ENCODE data around the gene TMEM217.
A peak's percentile ranks its signal among the peaks of the same experiment; 100 is the strongest.

Gene TMEM217

DNA sequence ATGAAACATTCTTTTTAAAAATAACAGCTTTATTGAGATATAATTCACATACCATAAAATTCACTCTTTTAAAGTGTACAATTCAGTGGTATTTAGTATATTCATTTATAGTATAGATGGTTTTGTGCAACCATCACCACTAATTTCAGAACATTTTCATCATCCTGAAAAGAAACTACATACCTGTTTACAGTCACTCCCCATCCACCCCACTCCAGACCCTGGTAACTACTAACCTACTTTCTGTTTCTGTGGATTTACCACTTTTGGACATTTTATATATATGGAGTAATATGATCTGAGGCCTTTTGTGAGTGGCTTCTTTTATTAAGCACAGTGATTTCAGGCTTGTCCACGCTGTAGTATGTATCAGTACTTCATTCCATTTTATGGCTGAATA is 2.5 kb upstream of the TMEM217 start:
- no peaks in the 10 kb centered on the region for H3K9me2 ChIP-seq (replicated peaks; ENCODE audit: insufficient read depth, low read length)
- no peak overlapping the region for H3K4me3 ChIP-seq (ENCODE audit: insufficient read depth, low read length, poor library complexity, severe bottlenecking)
- H3K36me3 ChIP-seq (ENCODE audit: low read length): no peaks in the 10 kb centered on the region
- H3K79me2 ChIP-seq (ENCODE audit: insufficient read depth, low read length): 0 out of 2 replicates have a peak, but pooled peaks cover 9% of the 10 kb centered on the region
- H3K9me3 ChIP-seq (ENCODE audit: insufficient read depth, low read length): no peaks in the 10 kb centered on the region
- no peak for TF ChIP-seq EZH2phosphoT487 (conservative IDR thresholded peaks at IDR 0.05; ENCODE audit: low read length)
- TF ChIP-seq, protein P1, sequence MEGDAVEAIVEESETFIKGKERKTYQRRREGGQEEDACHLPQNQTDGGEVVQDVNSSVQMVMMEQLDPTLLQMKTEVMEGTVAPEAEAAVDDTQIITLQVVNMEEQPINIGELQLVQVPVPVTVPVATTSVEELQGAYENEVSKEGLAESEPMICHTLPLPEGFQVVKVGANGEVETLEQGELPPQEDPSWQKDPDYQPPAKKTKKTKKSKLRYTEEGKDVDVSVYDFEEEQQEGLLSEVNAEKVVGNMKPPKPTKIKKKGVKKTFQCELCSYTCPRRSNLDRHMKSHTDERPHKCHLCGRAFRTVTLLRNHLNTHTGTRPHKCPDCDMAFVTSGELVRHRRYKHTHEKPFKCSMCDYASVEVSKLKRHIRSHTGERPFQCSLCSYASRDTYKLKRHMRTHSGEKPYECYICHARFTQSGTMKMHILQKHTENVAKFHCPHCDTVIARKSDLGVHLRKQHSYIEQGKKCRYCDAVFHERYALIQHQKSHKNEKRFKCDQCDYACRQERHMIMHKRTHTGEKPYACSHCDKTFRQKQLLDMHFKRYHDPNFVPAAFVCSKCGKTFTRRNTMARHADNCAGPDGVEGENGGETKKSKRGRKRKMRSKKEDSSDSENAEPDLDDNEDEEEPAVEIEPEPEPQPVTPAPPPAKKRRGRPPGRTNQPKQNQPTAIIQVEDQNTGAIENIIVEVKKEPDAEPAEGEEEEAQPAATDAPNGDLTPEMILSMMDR (IDR thresholded peaks at IDR 0.05; ENCODE audit: insufficient read depth, low read length, poor library complexity, severe bottlenecking): no peak
- H3K27ac ChIP-seq (ENCODE audit: low read depth, low read length): no peak overlapping the region
- no peaks in the 10 kb centered on the region for H3K27me3 ChIP-seq (ENCODE audit: low read length)
- H2AFZ ChIP-seq (ENCODE audit: low read depth, low read length, severe bottlenecking): no peak overlapping the region
- 0 out of 2 replicates have a peak, but pooled peaks cover 5% of the 10 kb centered on the region for H4K20me1 ChIP-seq (ENCODE audit: low read depth, low read length)
- H3K4me2 ChIP-seq (ENCODE audit: low read depth, low read length, poor library complexity, severe bottlenecking): no peak overlapping the region
- peaks cover 14% of the 10 kb centered on the region; the same call in 1 of the 2 replicates for H3F3A ChIP-seq (ENCODE audit: insufficient read depth)
- no peak overlapping the region for H3K9ac ChIP-seq (ENCODE audit: low read length)

DNA sequence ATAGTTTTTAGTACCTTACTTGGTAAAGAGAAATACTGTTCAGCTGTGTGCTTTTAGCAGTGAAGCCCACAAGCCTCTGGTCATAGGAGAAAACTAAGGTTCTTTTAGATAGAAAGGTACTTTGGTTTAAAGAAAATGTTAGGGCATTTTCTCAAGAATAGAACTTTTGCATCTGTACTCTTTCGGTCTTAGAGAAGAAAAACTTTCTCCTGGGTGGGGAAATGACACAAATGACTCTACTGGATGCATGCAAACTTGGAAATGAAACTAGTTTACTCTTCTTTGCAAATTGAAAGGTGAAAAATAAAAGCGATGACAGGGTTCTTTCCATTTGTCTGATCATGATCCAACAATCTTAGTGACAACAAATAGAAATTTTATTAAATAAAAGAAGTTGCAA is 2.1 kb upstream of the TMEM217 start:
- 0 out of 2 replicates have a peak, but pooled peaks cover 3% of the 10 kb centered on the region for H4K20me1 ChIP-seq (ENCODE audit: low read depth, low read length)
- no peak overlapping the region for H3K27ac ChIP-seq (ENCODE audit: low read depth, low read length)
- H3K79me2 ChIP-seq (ENCODE audit: insufficient read depth, low read length): 0 out of 2 replicates have a peak, but pooled peaks cover 9% of the 10 kb centered on the region
- H2AFZ ChIP-seq (ENCODE audit: low read depth, low read length, severe bottlenecking): no peak overlapping the region
- H3K27me3 ChIP-seq (ENCODE audit: low read length): no peaks in the 10 kb centered on the region
- H3K36me3 ChIP-seq (ENCODE audit: low read length): no peaks in the 10 kb centered on the region
- no peaks in the 10 kb centered on the region for H3K9me3 ChIP-seq (ENCODE audit: insufficient read depth, low read length)
- no peak for TF ChIP-seq EZH2phosphoT487 (conservative IDR thresholded peaks at IDR 0.05; ENCODE audit: low read length)
- TF ChIP-seq, protein P1 (IDR thresholded peaks at IDR 0.05; ENCODE audit: insufficient read depth, low read length, poor library complexity, severe bottlenecking): no peak
- H3K9ac ChIP-seq (ENCODE audit: low read length): no peak overlapping the region
- H3K4me3 ChIP-seq (ENCODE audit: insufficient read depth, low read length, poor library complexity, severe bottlenecking): no peak overlapping the region
- H3K4me2 ChIP-seq (ENCODE audit: low read depth, low read length, poor library complexity, severe bottlenecking): peak overlapping the region; percentile 68
- no peaks in the 10 kb centered on the region for H3K9me2 ChIP-seq (replicated peaks; ENCODE audit: insufficient read depth, low read length)
- peaks cover 14% of the 10 kb centered on the region; the same call in 1 of the 2 replicates for H3F3A ChIP-seq (ENCODE audit: insufficient read depth)

DNA sequence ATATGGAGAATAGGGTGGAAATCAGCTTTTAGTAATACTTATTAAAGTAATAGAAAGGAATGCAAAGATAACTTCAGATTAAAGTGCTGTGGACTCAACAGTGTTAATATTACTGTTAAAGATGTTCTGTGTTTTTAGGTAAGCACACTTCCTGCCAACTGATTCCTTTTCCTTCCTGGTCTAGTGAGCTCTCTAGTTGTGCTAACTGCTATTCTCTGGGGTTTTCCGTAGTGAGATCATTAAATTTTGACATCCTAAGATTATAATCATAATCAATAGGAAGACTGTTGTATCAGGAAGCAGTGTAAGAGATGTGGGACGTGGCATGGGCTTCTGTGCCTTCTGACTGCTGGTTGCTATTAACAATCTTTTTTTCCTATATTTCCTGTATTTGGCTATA is 1.2 kb upstream of the TMEM217 start:
- H3K79me2 ChIP-seq (ENCODE audit: insufficient read depth, low read length): 0 out of 2 replicates have a peak, but pooled peaks cover 9% of the 10 kb centered on the region
- H3K9ac ChIP-seq (ENCODE audit: low read length): no peak overlapping the region
- H3K36me3 ChIP-seq (ENCODE audit: low read length): no peaks in the 10 kb centered on the region

More for the DNA sequence above, 1.2 kb upstream of the TMEM217 start:
- no peaks in the 10 kb centered on the region for H3K27me3 ChIP-seq (ENCODE audit: low read length)
- H3K4me2 ChIP-seq (ENCODE audit: low read depth, low read length, poor library complexity, severe bottlenecking): peak overlapping the region; percentile 68
- H3F3A ChIP-seq (ENCODE audit: insufficient read depth): peaks cover 14% of the 10 kb centered on the region; the same call in 1 of the 2 replicates
- H3K9me2 ChIP-seq (replicated peaks; ENCODE audit: insufficient read depth, low read length): no peaks in the 10 kb centered on the region
- 0 out of 2 replicates have a peak, but pooled peaks cover 3% of the 10 kb centered on the region for H4K20me1 ChIP-seq (ENCODE audit: low read depth, low read length)
- no peaks in the 10 kb centered on the region for H3K9me3 ChIP-seq (ENCODE audit: insufficient read depth, low read length)
- no peak overlapping the region for H3K4me3 ChIP-seq (ENCODE audit: insufficient read depth, low read length, poor library complexity, severe bottlenecking)
- TF ChIP-seq, protein P1 (IDR thresholded peaks at IDR 0.05; ENCODE audit: insufficient read depth, low read length, poor library complexity, severe bottlenecking): no peak
- no peak for TF ChIP-seq EZH2phosphoT487 (conservative IDR thresholded peaks at IDR 0.05; ENCODE audit: low read length)
- no peak overlapping the region for H2AFZ ChIP-seq (ENCODE audit: low read depth, low read length, severe bottlenecking)
- H3K27ac ChIP-seq (ENCODE audit: low read depth, low read length): no peak overlapping the region

Measured in SU-DHL-6 (cell line).